GM18517 (cell line): ENCODE results near the gene TRIM46.
"Not testable (repeated sequence)": the region's sequence is repeated elsewhere in the genome, so short reads cannot be mapped to it uniquely, and the experiment has no call there.

ENCODE experiments used
- ATAC-seq: cut with Tn5 transposase; IDR thresholded peaks from one replicate; pipeline ENCODE4 v1.9.1; 2021; ENCODE audit warnings: mild to moderate bottlenecking, moderate library complexity; ENCODE audit not compliant: unreplicated experiment

Gene TRIM46

DNA sequence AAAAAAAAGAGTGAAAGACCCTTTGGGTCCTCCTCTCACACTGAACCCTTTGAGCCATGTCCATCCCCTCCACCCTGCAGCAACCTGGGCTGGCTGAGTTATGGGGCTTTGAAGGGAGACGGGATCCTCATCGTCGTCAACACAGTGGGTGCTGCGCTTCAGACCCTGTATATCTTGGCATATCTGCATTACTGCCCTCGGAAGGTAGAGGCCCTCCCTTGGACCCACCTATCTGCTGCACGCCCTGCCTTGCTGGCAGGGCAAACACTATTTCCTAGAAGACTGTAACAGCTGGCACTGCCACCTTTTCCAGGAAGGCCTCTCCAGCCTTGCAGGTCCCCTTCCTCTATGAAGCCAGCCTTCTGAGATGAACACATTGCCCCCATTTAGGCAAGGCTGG, 36.9 kb upstream of the TRIM46 start:
- ATAC-seq, result no peak

GRCh38 chr1:155137154-155137949, 36.3 kb upstream of the TRIM46 start:
- ATAC-seq, result no peak

DNA sequence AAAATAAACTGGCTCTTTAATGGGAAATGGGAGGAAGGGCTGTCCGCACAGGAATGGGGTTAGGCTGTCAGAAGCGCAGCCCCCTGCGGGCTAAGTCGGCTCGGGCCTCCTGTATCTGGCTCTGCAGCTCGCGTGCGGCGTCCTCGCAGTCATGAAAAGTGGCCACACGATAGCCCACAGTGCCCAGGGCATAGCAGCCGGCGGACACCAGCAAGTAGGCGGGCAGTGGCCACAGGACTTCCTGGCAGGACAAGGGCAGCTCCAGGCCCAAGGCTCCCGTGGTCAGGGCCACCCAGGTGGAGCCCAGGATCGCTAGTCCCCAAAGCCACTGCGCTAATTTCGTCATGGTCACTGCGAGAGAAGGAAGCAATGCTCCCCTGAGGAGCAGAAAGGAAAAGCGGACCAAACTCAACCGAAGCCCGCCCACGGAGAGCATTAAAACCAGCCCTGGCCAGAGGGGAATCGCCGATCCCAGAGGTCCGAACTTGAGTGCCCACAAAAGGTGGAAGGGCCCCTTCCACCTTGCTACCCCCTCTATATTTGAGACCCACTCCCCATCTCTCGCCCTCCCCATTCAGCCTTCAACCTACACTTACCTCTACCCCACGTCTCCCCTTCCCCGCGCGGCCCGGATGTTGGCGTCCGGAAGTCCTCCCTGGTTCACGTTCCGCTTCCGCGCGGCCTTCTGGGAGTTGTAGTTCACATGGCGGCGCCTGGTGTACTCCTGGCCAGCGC, 33.6 kb upstream of the TRIM46 start, which contains the start of gene DPM3:
DPM3 (minus strand) TSS at position 637 of the 735 bp plus-strand sequence; CDS start at position 346, 291 bp downstream.
- no peak for ATAC-seq

DNA sequence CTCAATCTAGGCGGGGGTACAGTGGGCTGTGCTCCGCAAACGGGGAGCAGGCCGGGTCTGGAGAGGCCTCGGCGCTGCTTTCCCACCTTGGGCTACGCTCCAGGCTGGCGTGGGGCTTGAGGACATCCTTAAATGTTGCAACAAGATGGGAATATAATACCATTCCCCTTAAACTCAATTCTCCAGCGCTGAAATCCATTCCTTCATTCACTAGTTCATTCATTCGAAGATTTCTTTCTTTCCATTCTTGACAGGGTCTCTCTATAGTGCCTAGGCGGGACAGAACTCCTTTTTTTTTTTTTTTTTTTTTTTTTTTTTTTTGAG, 33.1 kb upstream of the TRIM46 start:
- no peak for ATAC-seq

DNA sequence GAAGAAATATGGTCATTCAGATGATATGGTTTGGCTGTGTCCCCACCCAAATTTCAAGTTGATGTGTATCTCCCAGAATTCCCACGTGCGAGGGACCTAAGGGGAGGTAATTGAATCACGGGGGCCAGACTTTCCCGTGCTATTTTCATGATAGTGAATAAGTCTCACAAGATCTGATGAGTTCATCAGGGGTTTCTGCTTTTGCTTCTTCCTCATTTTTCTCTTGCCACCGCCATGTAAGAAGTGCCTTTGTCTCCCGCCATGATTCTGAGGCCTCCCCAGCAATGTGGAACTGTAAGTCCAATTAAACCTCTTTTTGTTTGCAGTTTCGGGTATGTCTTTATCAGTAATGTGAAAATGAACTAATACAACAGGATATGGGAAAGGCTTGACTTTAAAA, 31.9 kb upstream of the TRIM46 start:
- ATAC-seq, result no peak

DNA sequence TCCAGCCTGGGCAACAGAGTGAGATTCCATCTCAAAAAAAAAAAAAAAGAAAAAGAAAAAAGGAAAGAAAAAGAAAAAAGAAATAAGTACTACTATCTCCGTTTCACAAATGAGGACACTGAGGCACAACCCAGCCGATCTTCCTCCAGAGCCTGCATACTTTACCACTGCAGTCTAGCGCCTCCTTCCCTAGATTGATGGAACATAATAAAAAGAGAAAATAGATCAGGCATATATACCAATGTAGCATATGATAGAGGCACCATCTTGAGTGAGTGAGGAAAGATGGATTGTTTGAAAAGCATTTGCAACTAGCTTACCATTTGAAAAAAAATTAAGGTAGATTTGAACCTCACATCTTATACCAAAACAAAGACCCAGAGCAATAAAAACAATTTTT, 28.2 kb upstream of the TRIM46 start:
- no peak for ATAC-seq

DNA sequence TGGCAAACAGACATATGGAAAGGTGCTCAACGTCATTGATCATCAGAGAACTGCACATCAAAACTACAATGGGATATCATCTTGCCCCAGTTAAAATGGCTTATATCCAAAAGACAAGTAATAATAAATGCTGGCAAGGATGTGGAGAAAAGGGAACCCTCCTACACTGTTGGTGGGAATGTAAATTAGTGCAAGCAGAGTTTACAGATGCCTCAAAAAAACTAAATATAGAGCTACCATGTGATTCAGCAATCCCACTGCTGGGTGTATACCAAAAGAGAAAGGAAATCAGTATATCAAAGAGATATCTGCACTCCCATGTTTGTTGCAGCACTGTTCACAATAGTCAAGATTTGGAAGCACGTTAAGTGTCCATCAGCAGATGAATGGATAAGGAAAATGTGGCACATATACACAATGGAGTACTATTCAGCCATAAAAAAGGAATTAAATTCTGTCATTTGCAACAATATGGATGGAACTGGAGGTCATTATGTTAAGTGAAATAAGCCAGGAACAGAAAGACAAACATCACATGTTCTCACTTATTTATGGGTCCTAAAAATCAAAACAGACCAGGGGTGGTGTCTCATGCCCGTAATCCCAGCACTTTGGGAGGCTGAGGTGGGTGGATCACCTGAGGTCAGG, 17.5 kb upstream of the TRIM46 start:
- ATAC-seq, result not testable (repeated sequence)

DNA sequence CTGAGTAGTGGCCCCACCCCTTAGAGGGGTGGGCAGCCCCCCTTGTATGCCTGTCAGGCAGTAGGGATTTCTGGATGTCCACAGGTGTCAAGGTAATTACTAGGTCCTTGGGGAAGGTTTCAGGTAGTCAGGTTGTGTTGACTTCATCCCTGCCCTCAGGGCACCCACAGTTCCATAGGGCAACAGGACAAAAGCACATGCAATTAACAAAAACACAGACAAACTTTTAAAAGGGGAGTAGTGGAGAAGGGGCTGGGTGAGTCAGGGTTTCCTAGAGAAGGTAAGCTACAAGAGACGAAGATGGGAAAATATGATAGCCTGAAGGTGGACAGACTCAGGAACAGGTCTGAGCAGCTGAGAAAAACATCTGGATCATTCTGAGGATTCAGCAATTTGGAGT, 14.7 kb upstream of the TRIM46 start:
- no peak for ATAC-seq

- ATAC-seq, result no peak
Observed at GRCh38 chr1:155160128-155160527, 13.5 kb upstream of the TRIM46 start.

- not testable (repeated sequence) for ATAC-seq
Observed at GRCh38 chr1:155162631-155163030, 11.0 kb upstream of the TRIM46 start.

- ATAC-seq, result not testable (repeated sequence)
Observed at GRCh38 chr1:155163785-155164184, 9.9 kb upstream of the TRIM46 start.

GRCh38 chr1:155164625-155165024, 9.0 kb upstream of the TRIM46 start:
- ATAC-seq, result not testable (repeated sequence)

GRCh38 chr1:155166051-155166470, 7.6 kb upstream of the TRIM46 start:
- no peak for ATAC-seq

- no peak for ATAC-seq
Observed at GRCh38 chr1:155166471-155167165, 7.0 kb upstream of the TRIM46 start.

- ATAC-seq, result no peak
Observed at GRCh38 chr1:155167166-155168104, 6.2 kb upstream of the TRIM46 start.

DNA sequence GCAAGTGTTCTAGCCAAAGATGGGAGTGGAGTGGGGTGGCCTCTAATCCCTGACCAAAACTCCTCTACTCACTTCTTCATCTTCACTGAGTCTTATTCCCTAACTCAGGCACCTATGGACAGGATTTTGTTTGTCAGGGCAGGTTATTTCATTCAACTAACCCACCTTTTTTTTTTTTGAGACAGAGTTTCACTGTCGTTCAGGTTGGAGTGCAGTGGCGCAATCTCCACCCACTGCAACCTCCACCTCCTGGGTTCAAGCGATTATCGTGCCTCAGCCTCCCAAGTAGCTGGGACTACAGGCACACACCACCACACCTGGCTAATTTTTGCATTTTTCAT, 5.6 kb upstream of the TRIM46 start:
- not testable (repeated sequence) for ATAC-seq

DNA sequence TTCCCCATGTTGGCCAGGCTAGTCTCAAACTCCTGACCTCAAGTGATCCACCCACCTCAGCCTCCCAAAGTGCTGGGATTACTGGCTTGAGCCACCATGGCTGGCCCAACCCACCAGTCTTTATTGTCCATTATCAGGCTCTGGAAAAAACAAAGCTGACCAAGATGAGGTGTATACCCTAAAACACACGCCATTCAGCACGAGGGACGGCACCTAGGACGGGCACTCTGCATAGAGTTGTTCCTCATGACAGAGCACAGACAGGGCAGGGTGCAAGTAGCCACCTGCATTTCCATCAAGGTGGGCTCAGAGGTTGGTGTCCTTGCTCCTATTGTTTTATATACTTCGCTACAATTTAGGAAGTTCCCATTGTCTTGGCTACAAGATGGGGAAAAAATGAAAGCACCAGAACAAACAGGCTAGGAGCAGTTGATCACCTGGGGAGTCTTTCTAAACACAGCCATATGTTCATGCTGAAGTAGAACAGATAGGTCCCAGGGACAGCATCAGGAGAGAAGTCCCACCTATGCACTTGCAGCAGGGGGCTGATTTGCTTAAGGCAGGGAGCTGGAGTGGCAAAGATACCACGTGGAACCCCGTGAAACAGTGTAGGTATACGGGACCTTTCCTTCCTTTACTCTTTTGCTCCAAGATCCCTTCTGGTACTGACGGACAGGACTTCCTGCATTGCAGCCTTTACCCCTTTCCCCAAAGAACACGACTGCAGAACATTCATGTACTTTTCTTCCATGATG, 5.0 kb upstream of the TRIM46 start:
- no peak for ATAC-seq

- no peak for ATAC-seq
Observed at GRCh38 chr1:155169541-155169940, 4.1 kb upstream of the TRIM46 start.

GRCh38 chr1:155170101-155170785, 3.4 kb upstream of the TRIM46 start:
- no peak for ATAC-seq
